CD4-positive, CD25-positive, alpha-beta regulatory T cell (primary cell): ENCODE results near the gene CCR5AS.
A peak's percentile ranks its signal among the peaks of the same experiment; 100 is the strongest.
"Not testable (repeated sequence)": the region's sequence is repeated elsewhere in the genome, so short reads cannot be mapped to it uniquely, and the experiment has no call there.

ENCODE experiments used
- ATAC-seq, 2 donors: fragments of 150-1000 bp; cut with Tn5 transposase; one replicate each; pipeline ENCODE4 v1.10.0; 2021; ENCODE audit warnings: low read depth in 2 of 2, moderate number of reproducible peaks in 2 of 2, moderate library complexity in 1 of 2
- DNase-seq, 3 donors: peaks; one replicate each; pipeline versions ENCODE4 v3.0.0 to v3.0.0-alpha.2; 2012 to 2022; ENCODE audit warnings: mixed read lengths in 1 of 3
- H3K27ac ChIP-seq: one replicate; pipeline ENCODE4 v1.7.0; 2013; ENCODE audit warnings: mild to moderate bottlenecking, low read length; ENCODE audit not compliant: insufficient read depth, poor library complexity, severe bottlenecking
- H3K27me3 ChIP-seq: one replicate; pipeline ENCODE4 v1.7.0; 2013; ENCODE audit warnings: low read length; ENCODE audit not compliant: control insufficient read depth, insufficient read depth
- H3K36me3 ChIP-seq: one replicate; pipeline ENCODE4 v1.7.0; 2013; ENCODE audit warnings: mild to moderate bottlenecking, low read length, moderate library complexity; ENCODE audit not compliant: control insufficient read depth, insufficient read depth
- H3K4me1 ChIP-seq: 2 replicates; pipeline ENCODE4 v1.7.0; 2013; ENCODE audit warnings: mild to moderate bottlenecking, low read length; ENCODE audit not compliant: insufficient read depth, control insufficient read depth, poor library complexity, severe bottlenecking
- H3K4me3 ChIP-seq: one replicate; pipeline ENCODE4 v1.7.0; 2013; ENCODE audit warnings: low read depth, mild to moderate bottlenecking, low read length, moderate library complexity
- H3K9me3 ChIP-seq, 2 experiments: 1 replicate in 1 of 2; 2 replicates in 1 of 2; pipeline ENCODE4 v1.7.0; 2013; ENCODE audit warnings: low read length in 2 of 2, mild to moderate bottlenecking in 1 of 2, moderate library complexity in 1 of 2; ENCODE audit not compliant: control insufficient read depth in 2 of 2
- H3K27ac Mint-ChIP-seq, 3 donors: one replicate each; pipeline ENCODE4 v1.8.0; 2020 to 2022; ENCODE audit warnings: mild to moderate bottlenecking in 3 of 3, mixed read lengths in 3 of 3, moderate library complexity in 2 of 3
- H3K27me3 Mint-ChIP-seq: one replicate; pipeline ENCODE4 v1.8.0; 2022; ENCODE audit warnings: mild to moderate bottlenecking, mixed read lengths
- H3K36me3 Mint-ChIP-seq: one replicate; pipeline ENCODE4 v1.8.0; 2020; ENCODE audit warnings: mixed read lengths
- H3K4me1 Mint-ChIP-seq, 4 donors: one replicate each; pipeline ENCODE4 v1.8.0; 2020 to 2022; ENCODE audit warnings: mixed read lengths in 4 of 4, mild to moderate bottlenecking in 1 of 4
- H3K4me3 Mint-ChIP-seq, 4 donors: one replicate each; pipeline ENCODE4 v1.8.0; 2020 to 2022; ENCODE audit warnings: mild to moderate bottlenecking in 4 of 4, mixed read lengths in 4 of 4, moderate library complexity in 3 of 4
- H3K9me3 Mint-ChIP-seq, 7 donors: one replicate each; pipeline ENCODE4 v1.8.0; 2020 to 2022; ENCODE audit warnings: mixed read lengths in 7 of 7, mild to moderate bottlenecking in 3 of 7, moderate library complexity in 2 of 7

CCR5AS gene

DNA sequence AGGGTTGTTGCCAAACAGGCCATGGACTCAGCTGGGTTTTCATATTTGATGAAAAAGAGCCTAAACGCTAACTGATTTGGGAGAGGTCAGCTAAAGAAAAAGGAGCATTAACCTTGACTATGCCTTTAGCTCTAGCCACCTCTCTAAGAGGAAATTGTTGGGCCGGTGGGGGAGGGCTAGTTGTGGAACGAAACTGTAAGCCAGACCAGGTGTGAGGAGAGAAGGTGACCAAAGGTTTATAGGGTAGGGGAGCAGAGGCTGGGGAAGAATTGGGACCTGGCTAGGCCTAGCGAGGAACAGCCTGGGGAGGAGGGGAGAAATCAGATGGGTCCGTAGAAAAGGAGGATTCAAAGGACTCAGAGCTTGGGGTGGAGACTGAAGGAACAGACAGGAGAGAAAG, 15.3 kb downstream of the CCR5AS start:
- not testable (repeated sequence) for H3K9me3 Mint-ChIP-seq, H3K27ac ChIP-seq, DNase-seq, H3K4me3 Mint-ChIP-seq, H3K27ac Mint-ChIP-seq, H3K9me3 ChIP-seq, H3K4me3 ChIP-seq, H3K4me1 ChIP-seq, H3K36me3 ChIP-seq, ATAC-seq, H3K27me3 ChIP-seq, H3K27me3 Mint-ChIP-seq, H3K4me1 Mint-ChIP-seq, H3K36me3 Mint-ChIP-seq

DNA sequence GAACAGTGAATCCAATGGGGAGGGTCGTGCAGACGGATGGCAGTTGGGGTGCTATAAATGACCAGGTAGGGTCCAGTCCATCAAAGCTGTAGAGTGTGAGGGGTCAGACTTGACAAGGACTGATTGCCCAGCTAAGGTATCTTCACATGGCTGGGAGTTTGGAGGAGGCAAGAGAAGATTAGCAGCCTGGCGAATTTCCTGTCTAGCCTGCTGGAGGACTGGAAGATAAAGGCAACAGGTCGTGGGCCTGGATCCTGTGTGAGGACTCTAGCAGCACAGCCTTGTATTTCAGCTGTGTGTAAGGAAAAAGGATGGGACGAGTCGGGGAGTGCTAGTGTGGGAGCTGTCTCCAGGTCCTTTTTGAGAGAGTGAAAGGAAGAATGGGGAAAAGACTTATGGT, 17.6 kb downstream of the CCR5AS start:
- no peak overlapping the region for H3K27ac ChIP-seq
- no peak for DNase-seq
- no peaks in the 10 kb centered on the region for H3K4me1 ChIP-seq
- no peak overlapping the region for H3K4me3 ChIP-seq
- Mint-ChIP-seq H3K4me3 (no peak overlapping the region), H3K27ac (no peak overlapping the region), H3K36me3 (no peaks in the 10 kb centered on the region), H3K9me3 (no peaks in the 10 kb centered on the region), H3K27me3 (no peaks in the 10 kb centered on the region), H3K4me1 (peaks cover 0 to 6% (median 2%) of the 10 kb centered on the region in 4 donors)
- no peaks in the 10 kb centered on the region for H3K36me3 ChIP-seq
- H3K27me3 ChIP-seq, result no peaks in the 10 kb centered on the region
- ATAC-seq, result no peak
- no peaks in the 10 kb centered on the region for H3K9me3 ChIP-seq

DNA sequence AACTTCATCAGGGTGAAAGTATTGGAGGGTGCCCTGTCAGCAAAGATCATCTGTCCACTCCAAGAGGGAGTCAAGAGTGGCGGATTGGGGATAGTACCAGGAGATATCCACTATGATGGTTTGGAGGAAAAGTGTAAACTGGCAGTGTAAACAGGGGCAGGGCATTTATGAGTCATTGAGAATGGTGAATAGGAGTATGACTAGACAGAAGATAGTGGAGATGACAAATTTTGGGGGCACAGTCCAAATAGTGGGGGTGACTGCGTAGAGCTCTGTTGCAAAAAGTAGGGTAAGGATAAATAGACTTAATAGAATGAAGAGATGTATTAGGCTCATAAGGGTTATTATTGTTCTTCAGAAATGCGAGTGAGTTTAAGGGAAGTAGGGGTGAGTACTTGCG, 18.0 kb downstream of the CCR5AS start:
- not testable (repeated sequence) for H3K9me3 Mint-ChIP-seq, H3K4me3 Mint-ChIP-seq, ATAC-seq, H3K27ac ChIP-seq, DNase-seq, H3K36me3 Mint-ChIP-seq, H3K27me3 Mint-ChIP-seq, H3K27me3 ChIP-seq, H3K4me1 Mint-ChIP-seq, H3K9me3 ChIP-seq, H3K27ac Mint-ChIP-seq, H3K36me3 ChIP-seq, H3K4me1 ChIP-seq, H3K4me3 ChIP-seq

DNA sequence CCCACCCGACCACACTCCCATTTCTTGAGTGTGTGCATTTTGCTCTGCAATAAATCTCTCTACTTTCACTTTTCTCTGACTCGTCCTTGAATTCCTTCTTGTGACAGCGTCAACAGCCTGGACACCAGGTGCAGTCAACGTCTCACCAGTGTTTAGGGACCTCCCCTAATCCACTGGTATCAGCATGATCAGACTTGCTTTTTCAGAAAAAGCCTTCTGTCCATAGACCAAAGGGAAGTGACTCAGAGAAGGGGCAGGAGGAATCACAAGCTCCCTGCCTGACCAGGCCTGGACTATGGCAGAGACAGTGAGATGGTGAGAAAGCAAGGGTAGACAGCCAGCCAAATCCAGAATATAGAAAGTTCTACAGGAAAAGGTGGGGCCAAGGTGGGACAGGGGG, 20.7 kb downstream of the CCR5AS start:
- Histone ChIP-seq H3K4me1 (peaks cover 8% of the 10 kb centered on the region), H3K36me3 (no peaks in the 10 kb centered on the region), H3K27ac (no peak overlapping the region), H3K4me3 (no peak overlapping the region), H3K9me3 (no peaks in the 10 kb centered on the region), H3K27me3 (no peaks in the 10 kb centered on the region)
- Mint-ChIP-seq H3K27ac (no peak overlapping the region), H3K4me1 (peaks cover 2 to 17% (median 10%) of the 10 kb centered on the region in 4 donors), H3K9me3 (no peaks in the 10 kb centered on the region), H3K36me3 (no peaks in the 10 kb centered on the region), H3K4me3 (no peak overlapping the region), H3K27me3 (no peaks in the 10 kb centered on the region)
- DNase-seq, result no peak
- no peak for ATAC-seq

DNA sequence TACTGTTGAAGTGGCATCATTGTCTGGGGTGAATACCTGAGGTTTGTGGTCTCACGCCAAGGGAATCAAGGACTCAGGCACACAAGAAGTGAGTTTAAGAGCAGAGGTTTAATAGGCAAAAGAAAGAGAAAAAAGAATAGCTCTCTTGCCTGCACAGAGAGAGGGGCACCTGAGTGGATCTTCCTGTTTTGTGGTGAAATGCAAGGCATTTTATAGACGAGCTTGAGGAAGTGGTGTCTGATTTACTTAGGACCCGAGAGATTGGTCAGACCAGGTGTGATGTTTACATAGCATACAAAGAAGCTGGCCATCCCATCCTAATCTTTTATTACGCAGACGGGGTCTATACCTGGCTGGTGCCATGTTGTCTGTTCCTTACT, 22.9 kb downstream of the CCR5AS start:
- no peaks in the 10 kb centered on the region for H3K9me3 Mint-ChIP-seq
- Histone ChIP-seq H3K9me3 (no peaks in the 10 kb centered on the region), H3K4me3 (no peak overlapping the region), H3K27ac (no peak overlapping the region), H3K4me1 (peaks cover 17% of the 10 kb centered on the region), H3K36me3 (no peaks in the 10 kb centered on the region), H3K27me3 (no peaks in the 10 kb centered on the region)
- H3K27ac Mint-ChIP-seq, result no peak overlapping the region
- peaks cover 7 to 26% (median 13%) of the 10 kb centered on the region in 4 donors for H3K4me1 Mint-ChIP-seq
- DNase-seq (peak in 1 of 3 donors; percentile 35), ATAC-seq (no peak)
- H3K4me3 Mint-ChIP-seq, result peak overlapping the region in 1 of 4 donors; percentile 1
- H3K36me3 Mint-ChIP-seq, result no peaks in the 10 kb centered on the region
- H3K27me3 Mint-ChIP-seq, result no peaks in the 10 kb centered on the region

DNA sequence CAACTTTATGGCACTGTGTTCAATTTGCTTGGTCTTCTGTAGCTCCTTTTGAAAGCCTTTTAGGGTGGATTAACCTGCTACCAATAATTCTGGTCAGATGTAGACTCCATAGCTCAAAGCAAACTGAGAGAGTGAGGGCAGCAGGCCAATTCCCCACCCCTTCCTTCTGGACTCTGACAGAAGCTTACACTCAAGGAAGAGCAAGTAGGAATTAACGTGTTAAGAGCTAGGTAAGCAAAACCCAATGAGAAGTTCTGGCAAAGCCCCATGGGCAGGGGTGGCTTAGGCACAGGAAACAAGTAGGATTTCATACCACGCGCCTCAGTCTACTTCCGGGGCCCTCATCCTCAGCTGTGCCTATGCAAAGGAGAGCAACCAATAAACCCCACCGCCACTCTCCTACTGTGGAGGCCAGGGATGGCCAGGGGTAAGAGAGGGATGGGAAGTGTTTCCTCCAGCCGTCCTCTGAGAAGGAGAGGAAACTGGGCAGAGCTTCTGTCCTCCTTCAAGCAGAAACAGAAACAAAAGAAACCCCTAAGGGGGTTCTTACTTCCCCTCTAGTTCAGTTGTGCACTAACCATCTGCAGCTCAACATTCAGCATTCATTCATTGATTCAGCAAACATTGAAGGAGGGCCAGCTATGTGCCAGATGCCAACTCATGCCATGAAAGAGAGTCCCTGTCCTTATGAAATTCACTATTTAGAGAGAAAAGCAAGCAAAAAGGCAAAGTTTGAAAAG, 23.5 kb downstream of the CCR5AS start:
- H3K36me3 ChIP-seq, result no peaks in the 10 kb centered on the region
- H3K4me1 Mint-ChIP-seq, result peaks cover 9 to 27% (median 14%) of the 10 kb centered on the region in 4 donors
- no peaks in the 10 kb centered on the region for H3K9me3 Mint-ChIP-seq
- no peak overlapping the region for H3K4me3 ChIP-seq
- peak overlapping the region in 1 of 4 donors; percentile 1 for H3K4me3 Mint-ChIP-seq
- H3K27ac Mint-ChIP-seq, result no peak overlapping the region
- no peaks in the 10 kb centered on the region for H3K36me3 Mint-ChIP-seq
- H3K27me3 Mint-ChIP-seq, result no peaks in the 10 kb centered on the region
- DNase-seq (peak in 1 of 3 donors; percentile 25), ATAC-seq (no peak)
- H3K4me1 ChIP-seq, result peaks cover 17% of the 10 kb centered on the region
- H3K27ac ChIP-seq, result no peak overlapping the region
- H3K27me3 ChIP-seq, result no peaks in the 10 kb centered on the region
- H3K9me3 ChIP-seq, result no peaks in the 10 kb centered on the region

DNA sequence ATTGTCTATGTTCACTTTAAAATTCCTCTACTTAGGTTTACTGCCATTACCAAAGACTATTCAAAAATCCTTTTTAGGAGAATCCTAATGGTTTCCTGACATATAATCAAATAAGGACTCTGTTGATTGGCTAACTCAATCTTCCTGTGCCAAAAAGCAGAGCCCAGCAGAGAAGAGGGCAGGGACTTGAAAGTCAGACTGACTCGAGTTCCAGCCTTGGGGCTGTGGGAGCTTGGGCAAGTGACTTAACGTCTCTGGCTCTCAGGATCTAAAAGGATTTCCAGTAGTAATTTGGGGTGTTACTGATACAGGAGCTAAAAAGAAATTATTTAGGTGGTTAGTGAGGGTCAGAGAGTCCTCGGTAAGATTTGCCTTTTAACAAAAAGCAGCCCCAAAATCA, 25.2 kb downstream of the CCR5AS start:
- Mint-ChIP-seq H3K4me3 (no peak overlapping the region), H3K4me1 (peaks cover 13 to 35% (median 17%) of the 10 kb centered on the region in 4 donors), H3K27ac (no peak overlapping the region), H3K9me3 (no peaks in the 10 kb centered on the region), H3K27me3 (no peaks in the 10 kb centered on the region), H3K36me3 (no peaks in the 10 kb centered on the region)
- no peak for ATAC-seq
- DNase-seq, result no peak
- Histone ChIP-seq H3K9me3 (no peaks in the 10 kb centered on the region), H3K27me3 (no peaks in the 10 kb centered on the region), H3K27ac (no peak overlapping the region), H3K4me1 (peaks cover 17% of the 10 kb centered on the region), H3K36me3 (no peaks in the 10 kb centered on the region), H3K4me3 (no peak overlapping the region)

DNA sequence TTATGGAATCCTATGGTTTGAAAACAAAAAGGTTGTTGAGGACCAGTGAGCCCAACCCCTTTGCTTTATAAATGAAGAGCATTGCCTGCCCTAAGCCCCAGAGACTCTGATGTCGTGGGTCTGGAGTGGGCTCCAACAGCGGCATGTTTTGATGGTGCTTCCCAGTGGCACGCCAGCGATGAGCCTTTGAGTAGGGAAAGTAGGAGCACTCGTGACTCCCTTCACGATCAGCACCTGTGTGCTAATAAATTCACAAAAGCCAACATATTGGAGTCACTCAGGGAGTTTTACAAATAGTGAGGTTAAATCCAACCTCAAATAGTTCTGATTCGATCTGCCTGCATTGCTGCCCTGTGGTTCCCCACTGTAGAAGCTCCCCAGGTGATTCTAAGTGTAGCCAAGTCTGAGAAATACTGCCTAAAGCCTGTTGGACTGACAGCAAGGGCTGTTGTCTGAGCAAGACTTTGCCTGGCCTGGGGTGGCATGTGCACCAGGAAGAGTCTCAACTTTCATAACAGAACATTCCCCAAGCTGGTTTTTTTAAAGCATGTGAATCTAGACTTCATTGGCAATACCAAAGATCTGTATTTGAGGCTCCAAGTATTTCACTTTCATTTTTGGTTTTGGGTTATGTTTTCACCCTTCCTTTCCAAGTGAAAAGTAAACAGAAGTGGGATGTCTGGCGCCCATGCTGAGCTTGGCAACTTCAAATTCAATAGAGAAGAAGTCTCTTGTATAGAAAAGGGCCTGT, 26.2 kb downstream of the CCR5AS start:
- Mint-ChIP-seq H3K4me3 (no peak overlapping the region), H3K4me1 (peaks cover 18 to 41% (median 21%) of the 10 kb centered on the region in 4 donors), H3K27me3 (no peaks in the 10 kb centered on the region), H3K36me3 (no peaks in the 10 kb centered on the region), H3K27ac (peak overlapping the region in 1 of 3 donors; percentile 43), H3K9me3 (no peaks in the 10 kb centered on the region)
- peaks cover 17% of the 10 kb centered on the region for H3K4me1 ChIP-seq
- H3K4me3 ChIP-seq, result peak overlapping the region; percentile 26
- no peaks in the 10 kb centered on the region for H3K27me3 ChIP-seq
- DNase-seq (peak in 1 of 3 donors; percentile 42), ATAC-seq (no peak)
- no peaks in the 10 kb centered on the region for H3K9me3 ChIP-seq
- H3K36me3 ChIP-seq, result no peaks in the 10 kb centered on the region
- peak overlapping the region; percentile 19 for H3K27ac ChIP-seq
